SW 1271 (cell line): Measurements from ENCODE around the gene KLHL12.
A peak's percentile ranks its signal among the peaks of the same experiment; 100 is the strongest.
"Not testable (repeated sequence)": the region's sequence is repeated elsewhere in the genome, so short reads cannot be mapped to it uniquely, and the experiment has no call there.

Experiments used
- DNase-seq, 2 experiments: peaks; one replicate each; lab custom pipeline; 2025; lab: John Stamatoyannopoulos, UW

Gene KLHL12

DNA sequence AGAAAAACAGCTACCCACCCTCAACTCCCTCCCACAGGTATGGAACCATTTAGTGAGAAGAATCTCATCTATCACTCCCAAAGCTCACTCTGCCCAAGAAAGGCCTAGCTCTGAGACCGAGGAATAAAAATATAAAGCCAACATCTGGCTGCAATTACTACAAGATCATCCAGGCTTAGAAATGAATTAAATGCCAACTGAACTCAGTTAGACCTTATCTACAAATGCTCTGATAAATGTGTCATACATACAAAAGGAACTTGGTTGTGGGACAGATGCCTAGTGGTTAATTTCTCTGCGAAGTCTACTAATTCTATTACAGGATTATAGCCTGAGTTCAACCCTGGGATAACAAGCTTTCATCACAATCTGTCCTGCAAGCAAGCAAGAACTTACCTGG lies 24.4 kb upstream of the KLHL12 start:
- no peak for DNase-seq

DNA sequence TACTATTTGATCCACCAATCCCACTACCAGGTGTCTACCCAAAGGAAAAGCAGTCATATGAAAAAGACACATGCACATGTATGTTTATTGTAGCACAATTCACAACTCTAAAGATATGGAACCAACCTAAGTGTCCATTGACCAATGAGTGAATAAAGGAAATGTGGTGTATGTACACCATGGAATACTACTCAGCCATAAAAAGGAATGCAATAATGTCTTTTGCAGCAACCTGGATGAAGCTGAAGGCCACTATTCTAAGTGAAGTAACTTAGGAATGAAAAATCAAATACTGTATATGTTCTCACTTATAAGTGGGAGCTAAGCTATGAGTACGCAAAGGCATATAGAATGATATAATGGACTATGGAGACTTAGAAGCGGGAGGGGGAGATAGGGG lies 18.4 kb upstream of the KLHL12 start:
- DNase-seq, result no peak

DNA sequence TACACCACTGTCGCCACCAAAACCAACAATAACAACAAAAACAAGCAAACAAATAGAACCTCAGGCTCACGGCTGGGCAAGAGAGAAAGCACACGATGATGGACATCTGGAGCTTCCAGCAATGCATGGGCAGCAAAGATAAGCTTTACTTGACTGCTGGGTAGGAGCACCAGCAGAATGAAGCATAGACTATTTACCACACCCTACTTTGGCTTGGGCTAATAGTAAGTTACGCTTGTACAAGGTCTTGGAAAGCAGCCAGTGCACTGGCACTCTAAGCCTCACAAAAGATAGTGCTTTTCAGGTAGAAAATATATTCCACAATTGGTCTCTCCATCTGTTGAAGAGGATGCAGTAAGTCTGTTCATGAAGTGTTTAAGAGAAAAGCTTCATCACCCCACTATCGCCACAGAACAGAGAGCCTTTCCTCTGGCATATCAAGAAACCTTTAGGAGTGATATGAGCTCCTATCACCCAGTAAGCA lies 17.4 kb upstream of the KLHL12 start:
- no peak for DNase-seq

DNA sequence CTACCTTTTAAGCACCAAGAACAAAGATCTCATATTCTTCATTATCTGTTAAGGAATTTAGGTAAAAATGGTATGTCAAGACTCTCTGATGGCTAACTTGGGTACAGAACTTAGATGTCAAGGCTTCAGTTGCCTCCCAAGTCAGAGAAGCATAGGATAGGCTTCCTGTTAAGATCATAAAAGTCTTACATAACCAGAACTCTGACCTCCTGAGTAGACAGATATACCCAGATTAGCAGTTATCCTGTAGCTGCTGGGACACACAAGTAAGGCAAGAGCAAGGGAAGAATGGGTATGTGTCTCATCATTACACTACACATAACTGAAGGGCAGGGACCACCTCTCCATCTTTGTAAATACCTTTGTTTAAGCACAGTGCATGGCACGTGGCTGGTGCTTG lies 15.4 kb upstream of the KLHL12 start:
- no peak for DNase-seq

DNA sequence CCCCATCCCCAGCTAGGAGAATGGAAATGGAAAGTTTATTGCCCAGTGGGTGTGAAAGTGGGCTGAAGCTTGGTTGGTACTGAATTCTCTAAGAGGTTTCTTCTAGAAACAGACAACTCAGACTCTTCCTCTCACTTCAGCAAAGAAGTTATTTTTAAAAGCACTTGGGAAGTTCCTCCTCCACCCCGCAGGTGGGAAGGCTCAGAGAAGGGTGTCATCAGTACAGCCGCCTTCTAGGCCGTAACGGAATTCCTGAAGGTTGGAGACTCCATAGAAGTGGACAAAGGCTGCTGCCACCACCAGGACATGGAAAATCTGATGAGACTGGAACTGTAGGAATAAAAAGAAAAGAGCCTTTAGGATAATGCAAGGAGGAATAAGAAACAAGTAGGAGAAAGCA lies 14.3 kb upstream of the KLHL12 start:
- DNase-seq, result no peak

DNA sequence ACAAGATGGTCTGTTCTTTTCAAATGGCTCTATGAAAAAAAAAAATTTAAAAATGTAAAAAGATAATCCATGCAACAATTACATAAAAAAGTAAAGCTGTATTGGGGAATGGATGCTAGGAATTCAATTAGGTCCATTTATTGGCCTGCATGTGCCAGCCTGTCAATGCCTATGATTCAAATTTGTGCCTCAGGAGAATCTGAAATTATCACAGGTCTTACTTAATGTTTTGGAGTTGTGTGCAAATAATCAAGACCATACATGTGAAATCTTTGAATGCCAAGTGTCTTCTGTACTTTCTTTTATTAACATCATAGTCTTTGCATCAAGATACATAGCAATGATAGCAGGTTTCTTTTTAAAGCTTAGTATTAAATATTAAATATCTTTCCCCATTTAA lies 13.5 kb upstream of the KLHL12 start:
- no peak for DNase-seq

DNA sequence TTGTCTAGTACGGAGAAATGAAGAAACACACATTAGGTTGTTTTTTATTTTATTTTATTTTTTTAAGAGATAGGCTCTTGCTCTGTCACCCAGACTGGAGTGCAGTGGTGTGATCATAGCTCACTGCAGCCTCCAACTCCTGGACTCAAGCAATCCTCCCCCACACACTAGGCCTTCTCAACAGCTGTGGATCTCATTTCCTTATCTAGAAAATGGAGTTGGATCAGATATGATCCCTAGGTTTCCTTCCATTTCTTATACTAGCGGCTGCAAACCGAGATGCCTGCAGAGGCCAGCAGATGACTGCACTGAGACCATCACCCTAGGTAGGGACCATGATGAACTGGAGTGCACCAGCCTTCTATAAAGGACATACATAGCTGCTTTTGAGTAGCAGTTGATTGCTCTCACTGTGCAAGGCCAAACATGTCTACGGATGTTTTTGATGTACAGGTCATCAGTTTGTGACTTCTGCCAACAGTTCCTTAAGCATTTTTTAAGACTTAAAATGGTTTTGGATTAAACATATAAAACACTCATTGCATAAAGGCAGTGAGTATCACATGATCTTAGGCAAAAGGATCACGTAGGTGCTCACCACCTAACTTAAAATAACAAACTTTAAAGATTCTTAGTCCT lies 11.4 kb upstream of the KLHL12 start:
- no peak for DNase-seq

DNA sequence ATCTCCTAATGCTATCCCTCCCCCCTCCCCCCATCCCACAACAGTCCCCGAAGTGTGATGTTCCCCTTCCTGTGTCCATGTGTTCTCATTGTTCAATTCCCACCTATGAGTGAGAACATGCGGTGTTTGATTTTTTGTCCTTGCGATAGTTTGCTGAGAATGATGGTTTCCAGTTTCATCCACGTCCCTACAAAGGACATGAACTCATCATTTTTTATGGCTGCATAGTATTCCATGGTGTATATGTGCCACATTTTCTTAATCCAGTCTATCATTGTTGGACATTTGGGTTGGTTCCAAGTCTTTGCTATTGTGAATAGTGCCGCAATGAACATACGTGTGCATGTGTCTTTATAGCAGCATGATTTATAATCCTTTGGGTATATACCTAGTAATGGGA lies 9.4 kb upstream of the KLHL12 start:
- not testable (repeated sequence) for DNase-seq

DNA sequence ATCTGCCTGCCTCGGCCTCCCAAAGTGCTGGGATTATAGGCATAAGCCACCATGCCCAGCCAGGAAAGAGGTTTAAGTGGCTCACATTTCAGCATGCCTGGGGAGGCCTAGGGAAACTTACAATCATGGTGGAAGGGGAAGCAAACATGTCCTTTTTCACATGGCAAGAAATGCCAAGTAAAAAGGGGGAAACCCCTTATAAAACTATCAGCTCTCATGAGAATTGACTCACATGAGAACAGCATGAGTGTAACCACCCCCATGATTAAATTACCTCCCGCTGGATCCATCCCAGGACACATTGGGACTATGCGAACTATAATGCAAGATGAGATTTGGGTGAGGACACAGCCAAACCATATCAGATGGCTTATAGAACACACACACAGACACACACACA lies 8.8 kb upstream of the KLHL12 start:
- DNase-seq, result no peak

DNA sequence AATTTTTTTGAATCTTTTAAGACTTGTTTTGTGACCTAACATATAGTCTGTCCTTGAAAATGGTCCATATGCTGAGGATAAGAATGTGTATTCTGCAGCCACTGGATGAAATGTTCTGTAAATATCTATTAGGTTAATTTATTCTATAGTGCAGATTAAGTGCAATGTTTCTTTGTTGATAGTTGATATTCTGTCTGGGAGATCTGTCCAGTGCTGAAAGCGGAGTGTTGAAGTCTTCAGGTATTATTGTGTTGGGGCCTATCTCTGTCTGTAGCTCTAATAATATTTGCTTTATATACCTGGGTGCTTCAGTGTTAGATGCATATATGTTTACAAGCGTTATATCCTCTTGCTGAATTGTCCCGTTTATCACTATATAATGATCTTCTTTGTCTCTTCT lies 7.7 kb upstream of the KLHL12 start:
- DNase-seq, result no peak

DNA sequence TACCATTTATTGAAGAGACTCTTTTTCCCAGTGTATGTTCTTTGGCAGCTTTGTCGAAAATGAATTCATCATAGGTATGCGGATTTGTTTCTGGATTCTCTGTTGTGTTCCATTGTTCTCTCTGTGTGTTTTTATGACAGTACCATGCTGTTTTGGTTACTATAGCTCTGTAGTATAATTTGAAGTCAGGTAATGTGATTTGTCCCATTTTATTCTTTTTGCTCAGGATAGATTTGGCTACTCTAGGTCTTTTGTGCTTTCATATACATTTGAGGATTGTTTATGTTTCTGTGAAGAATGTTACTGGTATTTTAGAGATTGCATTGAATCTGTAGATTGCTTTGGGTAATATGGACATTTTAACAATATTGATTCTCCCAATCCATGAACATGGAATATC lies 5.4 kb upstream of the KLHL12 start:
- DNase-seq, result no peak

DNA sequence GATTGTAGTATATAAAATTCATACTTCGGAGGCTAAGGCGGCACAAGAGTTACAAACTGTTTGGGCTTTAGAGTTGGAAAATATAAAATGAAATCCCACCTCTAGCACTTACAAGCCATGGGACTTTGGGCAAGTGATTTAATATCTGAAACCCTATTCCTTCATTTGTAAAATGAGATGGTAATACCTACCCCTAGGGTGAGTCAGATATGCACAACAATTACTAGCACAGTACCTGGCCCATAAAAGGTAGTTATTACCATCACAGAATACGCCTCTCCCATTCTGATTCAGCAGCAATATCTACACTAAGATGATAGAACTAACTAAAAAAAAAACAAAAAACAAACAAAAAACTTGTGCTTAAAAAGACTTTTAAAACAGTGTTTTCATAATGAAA lies 3.5 kb downstream of the KLHL12 start:
- DNase-seq, result no peak

DNA sequence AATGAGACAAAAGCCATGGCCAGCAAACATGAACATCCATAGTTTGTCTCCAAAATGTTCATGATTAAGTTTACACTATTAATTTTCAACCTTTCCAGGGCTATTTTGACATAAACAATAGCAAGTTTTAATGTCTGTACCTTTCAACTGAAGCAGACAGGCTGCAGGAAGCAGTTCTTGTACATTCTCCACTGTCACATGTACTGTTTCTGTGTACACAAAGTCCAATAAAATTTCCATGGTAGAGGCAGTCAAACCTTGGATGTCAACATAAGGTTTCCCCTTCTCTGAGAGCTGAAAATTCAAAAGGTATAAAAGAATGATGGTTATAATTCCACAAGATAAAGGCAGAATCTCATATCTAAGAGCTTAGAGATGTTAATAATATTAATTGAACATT lies 7.4 kb downstream of the KLHL12 start:
- DNase-seq, result no peak

DNA sequence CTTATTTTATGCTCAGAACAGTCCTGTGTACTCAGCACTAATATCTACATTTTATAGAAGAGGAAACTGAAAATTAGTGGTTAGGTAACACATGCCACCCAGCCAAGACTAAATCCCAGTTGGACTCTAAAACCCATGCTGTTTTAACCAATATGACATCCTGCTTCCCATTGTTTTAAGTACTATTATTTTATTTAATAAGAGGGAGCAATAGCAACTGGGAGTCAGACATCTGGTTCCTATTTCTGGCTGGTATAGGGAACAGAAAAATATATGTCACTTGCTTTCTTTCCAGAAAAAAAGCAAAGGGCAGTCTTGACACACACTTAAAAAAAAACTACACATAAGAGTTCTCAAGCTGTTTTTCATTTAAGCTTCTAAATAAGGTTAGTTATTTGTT lies 11.9 kb downstream of the KLHL12 start:
- no peak for DNase-seq

DNA sequence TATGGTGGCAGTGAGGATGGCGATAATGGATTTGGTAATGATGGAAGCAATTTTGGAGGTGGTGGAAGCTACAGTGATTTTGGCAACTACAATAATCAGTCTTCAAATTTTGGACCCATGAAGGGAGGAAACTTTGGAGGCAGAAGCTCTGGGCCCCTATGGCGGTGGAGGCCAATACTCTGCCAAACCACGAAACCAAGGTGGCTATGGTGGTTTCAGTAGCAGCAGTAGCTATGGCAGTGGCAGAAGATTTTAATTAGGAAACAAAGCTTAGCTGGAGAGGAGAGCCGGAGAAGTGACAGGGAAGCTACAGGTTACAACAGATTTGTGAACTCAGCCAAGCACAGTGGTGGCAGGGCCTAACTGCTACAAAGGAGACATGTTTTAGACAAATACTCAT lies 14.6 kb downstream of the KLHL12 start:
- DNase-seq, result not testable (repeated sequence)

DNA sequence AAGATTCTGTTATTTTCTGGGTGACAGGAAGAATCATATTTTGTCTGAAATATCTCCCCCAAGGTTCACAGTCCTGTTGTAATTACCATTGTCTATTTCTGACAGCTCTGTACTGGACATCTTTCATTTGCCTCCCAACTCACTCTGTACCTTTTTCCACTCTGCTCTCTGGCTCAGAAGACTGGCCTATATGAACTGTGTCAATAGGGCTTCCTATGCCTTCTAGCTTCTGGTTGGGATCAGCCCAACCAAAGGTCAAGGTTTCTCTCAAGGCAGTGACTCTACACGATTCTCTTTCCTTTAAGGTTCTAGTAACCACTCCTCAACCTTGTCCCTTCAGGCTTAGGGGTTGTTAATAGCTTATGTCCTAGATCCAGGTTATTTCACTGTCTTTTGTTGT lies 17.5 kb downstream of the KLHL12 start:
- no peak for DNase-seq

DNA sequence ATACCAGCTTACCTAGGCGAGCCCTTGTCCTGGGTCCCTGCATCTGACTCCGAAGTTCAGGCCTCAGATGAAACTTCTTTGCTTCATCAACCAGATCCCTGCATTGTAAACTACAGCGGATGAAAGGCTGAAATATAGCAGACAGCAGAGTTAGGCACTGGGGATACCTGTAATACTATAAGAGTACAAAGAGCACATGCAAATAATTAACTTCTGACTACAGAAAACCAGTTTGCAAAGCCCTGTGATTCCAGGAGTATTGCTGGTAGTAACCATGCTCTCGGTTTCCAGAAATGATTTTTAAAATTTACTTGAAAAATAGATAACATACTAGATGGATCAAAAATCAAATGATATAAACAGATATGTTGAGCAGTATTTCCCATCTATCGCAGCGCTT lies 18.0 kb downstream of the KLHL12 start:
- DNase-seq, result no peak

DNA sequence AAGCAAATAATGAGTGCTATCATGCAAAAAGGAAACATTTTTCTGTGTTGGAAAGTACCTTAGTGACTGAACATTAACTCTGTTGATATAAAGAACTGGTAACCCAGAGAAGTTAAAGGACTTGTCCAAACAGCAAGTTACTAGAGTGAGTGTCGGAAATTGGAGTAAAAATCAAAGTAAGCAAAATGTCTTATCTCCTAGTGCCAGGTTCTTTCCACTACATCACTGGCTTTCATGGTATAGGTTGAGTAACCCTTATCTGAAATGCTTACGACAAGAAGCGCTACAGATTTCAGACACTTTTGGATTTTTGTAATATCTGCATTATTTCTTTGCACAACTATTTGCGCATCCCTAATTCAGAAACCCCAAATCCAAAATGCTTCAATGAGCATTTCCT lies 21.7 kb downstream of the KLHL12 start:
- no peak for DNase-seq

DNA sequence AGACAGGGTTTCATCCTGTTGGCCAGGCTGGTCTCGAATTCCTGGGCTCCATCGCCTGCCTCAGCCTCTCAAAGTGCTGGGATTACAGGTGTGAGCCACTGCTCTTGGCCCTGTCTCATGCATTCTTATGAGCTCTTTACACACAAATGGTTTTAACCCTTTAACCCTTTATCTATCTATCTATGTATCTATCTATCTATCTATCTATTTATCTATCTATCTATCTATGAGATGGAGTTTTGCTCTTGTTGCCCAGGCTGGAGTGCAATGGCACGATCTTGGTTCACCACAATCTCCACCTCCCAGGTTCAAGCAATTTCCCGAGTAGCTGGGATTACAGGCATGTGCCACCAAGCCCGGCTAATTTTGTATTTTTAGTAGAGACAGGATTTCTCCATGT lies 23.2 kb downstream of the KLHL12 start:
- not testable (repeated sequence) for DNase-seq

DNA sequence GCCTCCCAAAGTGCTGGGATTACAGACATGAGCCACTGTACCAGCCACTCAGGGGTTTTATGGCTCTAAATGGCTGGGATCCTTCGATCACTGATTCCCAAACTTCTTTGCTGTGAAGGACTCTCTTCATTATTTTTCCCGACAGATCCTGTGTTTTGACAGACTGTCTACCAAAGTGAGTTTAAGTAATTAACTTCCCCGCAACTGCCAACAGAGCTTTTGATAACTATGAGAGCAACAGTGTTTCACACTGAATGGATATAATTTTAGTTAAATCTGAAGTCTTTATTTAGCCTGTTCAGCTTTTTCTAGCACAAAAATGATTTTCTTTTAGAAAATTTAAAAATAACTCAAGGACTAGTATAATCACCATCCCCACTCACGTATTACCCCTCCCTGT lies 25.5 kb downstream of the KLHL12 start:
- no peak for DNase-seq

DNA sequence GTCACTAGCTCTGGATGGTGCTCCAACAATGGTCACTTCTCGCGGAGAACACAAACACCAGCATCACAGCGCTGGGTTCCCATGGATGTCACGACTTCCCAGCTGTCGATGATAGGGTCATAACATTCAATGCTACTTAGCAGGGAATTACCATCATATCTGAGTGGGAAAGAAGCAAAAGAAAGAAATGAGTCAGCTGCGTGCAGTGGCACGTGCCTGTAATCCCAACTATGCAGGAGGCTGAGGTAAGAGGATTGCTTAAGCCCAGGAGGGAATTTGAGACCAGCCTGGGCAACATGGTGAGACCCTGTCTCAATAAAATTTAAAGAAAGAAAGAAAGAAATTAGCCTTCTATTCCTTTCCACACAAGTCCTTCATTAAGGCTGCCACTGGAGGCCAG lies 34.5 kb downstream of the KLHL12 start:
- no peak for DNase-seq

DNA sequence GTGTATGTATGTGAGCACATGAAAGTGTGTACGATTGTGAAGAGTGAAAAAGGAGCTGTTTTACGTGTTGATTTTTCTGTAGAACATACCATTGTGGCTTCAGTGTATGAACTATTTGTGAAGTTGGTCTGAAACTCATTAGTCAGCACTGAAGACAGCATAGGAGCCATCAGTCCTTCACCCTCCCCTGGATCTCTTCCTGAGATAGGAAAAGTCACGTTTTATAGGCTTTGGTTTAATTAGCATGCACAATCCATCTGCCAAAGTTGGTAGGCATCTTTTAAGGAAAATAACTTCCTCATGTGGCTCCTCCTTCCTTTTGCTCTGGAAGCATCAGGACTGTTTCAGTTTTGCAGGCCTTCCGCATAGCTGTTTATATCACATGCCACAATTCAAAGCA lies 36.6 kb downstream of the KLHL12 start:
- no peak for DNase-seq

DNA sequence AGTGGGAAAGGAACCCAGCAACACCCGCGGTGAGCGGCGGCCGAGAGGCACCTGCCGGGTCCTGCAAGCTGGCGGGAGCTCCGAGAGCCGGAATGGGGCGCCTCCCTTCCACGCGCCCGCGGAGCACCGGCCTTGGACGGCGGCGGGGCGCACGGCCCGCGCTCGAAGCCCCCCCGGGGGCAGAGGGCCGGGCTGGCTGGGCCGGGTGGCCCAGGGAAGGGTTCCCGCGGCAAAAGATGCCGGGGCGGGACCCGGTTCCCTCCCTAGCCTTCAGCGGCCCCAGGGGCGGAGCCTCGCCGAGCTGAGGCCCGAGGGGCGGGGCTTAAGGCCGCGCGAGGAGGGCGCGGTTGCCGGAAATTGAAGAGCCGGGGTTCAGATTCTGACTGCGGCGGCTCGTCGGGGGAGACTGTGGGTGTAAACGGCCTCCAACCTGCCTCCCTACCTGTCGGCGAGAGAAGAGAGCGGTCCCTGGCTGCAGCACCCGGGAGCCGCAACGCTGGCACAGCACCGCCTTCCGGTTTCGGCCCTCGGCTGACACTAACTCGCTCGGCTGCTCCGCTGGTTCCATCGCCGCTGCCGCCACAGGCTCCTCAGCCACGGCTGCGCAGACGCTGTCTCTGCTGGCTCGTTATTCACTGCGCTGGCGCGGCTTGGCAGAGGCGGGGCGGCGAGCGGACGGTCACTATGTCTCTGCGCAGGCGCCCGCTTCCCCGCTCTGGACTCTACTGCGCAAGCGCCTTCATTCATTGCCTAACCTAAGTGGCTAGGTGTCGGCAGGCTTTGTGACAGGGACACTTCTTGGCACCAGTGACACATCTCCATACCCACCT lies 38.3 kb downstream of the KLHL12 start, which contains the start of gene RABIF:
TSS of gene RABIF (minus strand) at position 619 of the 830 bp plus-strand sequence. CDS start at position 568, 51 bp downstream.
- DNase-seq, result peak; percentile 63 to 90

DNA sequence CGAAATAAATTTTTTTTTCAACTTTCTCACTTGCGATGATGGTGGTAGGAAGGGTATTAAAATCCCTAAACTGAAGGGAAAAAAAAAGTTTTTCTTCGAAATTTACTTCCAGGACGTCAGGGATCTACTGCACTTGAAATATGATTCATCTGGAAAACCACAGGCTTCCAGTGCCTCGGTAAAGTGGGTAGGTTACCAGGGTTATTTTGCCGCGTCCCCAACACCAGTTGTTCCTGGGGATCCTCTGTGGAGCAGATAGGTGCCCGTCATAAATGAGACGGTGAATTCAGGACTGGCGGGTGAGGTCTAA lies 38.9 kb downstream of the KLHL12 start:
- peak in 1 of 2 experiments; percentile 17 for DNase-seq
